Vagina (tissue), 2 donors: ENCODE data around the gene RNASEH1. TPM values are rescaled to one million over a fixed set of nuclear protein-coding genes. Genes with fewer than 3 reads are reported as not detected.
"Not testable (repeated sequence)": the region's sequence is repeated elsewhere in the genome, so short reads cannot be mapped to it uniquely, and the experiment has no call there.

Source experiments
- DNase-seq, 2 donors: peaks; one replicate each; pipeline ENCODE4 v3.0.0-alpha.2; 2017; ENCODE audit errors: extremely low spot score in 2 of 2
- H3K27ac ChIP-seq: fragments of 200-600 bp; sonication (generic); one replicate; pipeline ENCODE4 v1.5.1; 2019
- H3K27me3 ChIP-seq: fragments of 200-600 bp; sonication (generic); one replicate; pipeline ENCODE4 v1.5.1; 2019
- H3K36me3 ChIP-seq, 2 donors: fragments of 200-600 bp; sonication (generic); one replicate each; pipeline ENCODE4 v1.5.1; 2017 to 2019
- H3K4me1 ChIP-seq: fragments of 200-600 bp; sonication (generic); one replicate; pipeline ENCODE4 v1.5.1; 2019
- H3K4me3 ChIP-seq, 2 donors: fragments of 200-600 bp; sonication (generic); 1 replicate in 1 of 2; 2 replicates in 1 of 2; pipeline ENCODE4 v1.5.1; 2016 to 2019
- H3K9me3 ChIP-seq: fragments of 200-600 bp; sonication (generic); one replicate; pipeline ENCODE4 v1.5.1; 2019
- POLR2A ChIP-seq, 2 donors: fragments of 450-650 bp; IDR thresholded peaks; one replicate each; pipeline ENCODE4 v1.6.1; 2017; ENCODE audit warnings: antibody characterized with exemption in 2 of 2, mild to moderate bottlenecking in 2 of 2, moderate library complexity in 2 of 2
- POLR2AphosphoS5 ChIP-seq, 2 donors: sonication (generic); formaldehyde crosslinking; IDR thresholded peaks; one replicate each; pipeline ENCODE4 v1.9.0; 2017; ENCODE audit warnings: antibody characterized with exemption in 2 of 2, mild to moderate bottlenecking in 2 of 2, low read depth in 1 of 2; ENCODE audit not compliant: insufficient read depth in 1 of 2
- intact Hi-C: fragments of 100-400 bp; cut with DNase I; formaldehyde crosslinking; loops from one replicate; pipeline ENCODE4 v1.15.1; 2023
- total RNA-seq: library from RNA; depleted of rRNA; stranded (reverse); fragments of >200 nt; gene quantifications from one replicate; pipeline ENCODE4 v1.2.3, GENCODE V29; 2016
- TF ChIP-seq, protein P1 (sequence below), 3 experiments: fragments of 450-650 bp in 2 of 3; fragments of 200-600 bp in 1 of 3; sonication (generic) in 1 of 3; IDR thresholded peaks; one replicate each; pipeline ENCODE4 v1.5.1; 2017 to 2019; ENCODE audit warnings: antibody characterized with exemption in 3 of 3, mild to moderate bottlenecking in 2 of 3, moderate library complexity in 2 of 3

The RNASEH1 gene
- total RNA-seq, 1 donor from 2014 or later = 17.2 TPM

DNA sequence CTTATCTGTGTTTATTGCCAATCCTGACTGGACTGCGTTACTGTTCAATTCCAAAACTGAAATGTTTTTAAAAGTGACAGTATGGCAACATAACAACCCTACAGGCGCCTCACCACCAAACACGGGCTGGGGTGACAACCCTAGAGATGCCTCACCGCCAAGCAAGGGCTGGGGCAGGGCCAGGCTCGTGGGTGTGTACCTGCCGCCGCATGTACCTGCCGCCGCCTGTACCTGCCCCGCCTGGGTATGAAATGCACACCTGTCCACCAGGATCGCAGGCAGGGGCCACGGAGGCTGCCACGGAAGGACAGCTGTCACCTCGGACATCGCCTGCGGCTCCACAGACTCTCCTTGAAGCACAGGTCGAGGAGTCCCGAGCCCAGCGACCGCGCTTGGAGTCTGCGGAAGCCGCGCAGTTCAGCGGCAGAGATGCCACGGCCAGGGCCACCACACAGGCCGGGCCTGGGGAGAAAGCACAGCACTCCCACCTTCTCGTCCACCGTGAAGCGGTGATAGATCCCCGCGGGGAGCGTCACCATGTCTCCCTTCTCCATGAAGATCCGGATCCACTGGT is 57.7 kb downstream of the RNASEH1 start:
- no peak for DNase-seq
- Histone ChIP-seq H3K27me3 (no peaks in the 10 kb centered on the region), H3K9me3 (no peaks in the 10 kb centered on the region), H3K36me3 (peaks cover 0 to 60% of the 10 kb centered on the region in 2 donors), H3K4me1 (no peaks in the 10 kb centered on the region), H3K27ac (no peak overlapping the region), H3K4me3 (no peak overlapping the region)
- TF ChIP-seq POLR2AphosphoS5 (IDR thresholded peaks at IDR 0.05; ENCODE audit: insufficient read depth in 1 of 2, low read depth in 1 of 2) = no peak
- TF ChIP-seq POLR2A (IDR thresholded peaks at IDR 0.05) = no peak
- TF ChIP-seq, protein P1, sequence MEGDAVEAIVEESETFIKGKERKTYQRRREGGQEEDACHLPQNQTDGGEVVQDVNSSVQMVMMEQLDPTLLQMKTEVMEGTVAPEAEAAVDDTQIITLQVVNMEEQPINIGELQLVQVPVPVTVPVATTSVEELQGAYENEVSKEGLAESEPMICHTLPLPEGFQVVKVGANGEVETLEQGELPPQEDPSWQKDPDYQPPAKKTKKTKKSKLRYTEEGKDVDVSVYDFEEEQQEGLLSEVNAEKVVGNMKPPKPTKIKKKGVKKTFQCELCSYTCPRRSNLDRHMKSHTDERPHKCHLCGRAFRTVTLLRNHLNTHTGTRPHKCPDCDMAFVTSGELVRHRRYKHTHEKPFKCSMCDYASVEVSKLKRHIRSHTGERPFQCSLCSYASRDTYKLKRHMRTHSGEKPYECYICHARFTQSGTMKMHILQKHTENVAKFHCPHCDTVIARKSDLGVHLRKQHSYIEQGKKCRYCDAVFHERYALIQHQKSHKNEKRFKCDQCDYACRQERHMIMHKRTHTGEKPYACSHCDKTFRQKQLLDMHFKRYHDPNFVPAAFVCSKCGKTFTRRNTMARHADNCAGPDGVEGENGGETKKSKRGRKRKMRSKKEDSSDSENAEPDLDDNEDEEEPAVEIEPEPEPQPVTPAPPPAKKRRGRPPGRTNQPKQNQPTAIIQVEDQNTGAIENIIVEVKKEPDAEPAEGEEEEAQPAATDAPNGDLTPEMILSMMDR (IDR thresholded peaks at IDR 0.05) = no peak
- intact Hi-C loops = no loop called here

DNA sequence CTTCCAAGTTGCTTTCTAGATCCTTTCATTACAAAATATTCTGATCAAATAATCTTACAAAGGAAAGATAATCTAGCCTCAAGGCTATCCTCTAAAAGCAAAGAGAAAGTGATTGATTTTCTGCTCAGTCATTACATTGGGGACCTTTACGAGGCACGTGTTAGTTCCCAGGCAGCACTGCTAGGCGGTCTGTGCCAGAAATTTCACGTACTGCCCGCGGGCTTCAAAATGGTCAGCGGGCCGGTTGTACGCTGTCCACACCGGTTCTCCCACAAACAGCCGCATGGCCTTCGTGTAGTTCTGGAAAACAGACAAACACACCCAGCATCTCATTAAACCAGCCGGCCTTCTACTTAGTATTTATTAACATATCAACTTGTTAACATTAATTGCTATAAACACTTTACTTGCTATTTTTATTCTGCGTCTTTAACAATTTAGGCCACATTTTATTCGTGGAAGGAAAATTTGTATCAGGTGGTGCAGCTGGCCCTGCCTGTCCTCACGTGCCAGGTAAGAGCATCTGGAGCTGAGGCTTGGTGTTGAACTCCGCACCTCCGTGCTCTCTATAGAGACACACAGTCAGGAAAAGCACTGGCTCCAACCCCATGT is 59.2 kb downstream of the RNASEH1 start:
- Histone ChIP-seq H3K9me3 (no peaks in the 10 kb centered on the region), H3K4me1 (no peaks in the 10 kb centered on the region), H3K27ac (no peak overlapping the region), H3K36me3 (peaks cover 0 to 62% of the 10 kb centered on the region in 2 donors), H3K27me3 (no peaks in the 10 kb centered on the region), H3K4me3 (no peak overlapping the region)
- intact Hi-C loops = no loop called here
- no peak for DNase-seq
- TF ChIP-seq, protein P1 (IDR thresholded peaks at IDR 0.05) = no peak
- no peak for TF ChIP-seq POLR2AphosphoS5 (IDR thresholded peaks at IDR 0.05; ENCODE audit: insufficient read depth in 1 of 2, low read depth in 1 of 2)
- no peak for TF ChIP-seq POLR2A (IDR thresholded peaks at IDR 0.05)

DNA sequence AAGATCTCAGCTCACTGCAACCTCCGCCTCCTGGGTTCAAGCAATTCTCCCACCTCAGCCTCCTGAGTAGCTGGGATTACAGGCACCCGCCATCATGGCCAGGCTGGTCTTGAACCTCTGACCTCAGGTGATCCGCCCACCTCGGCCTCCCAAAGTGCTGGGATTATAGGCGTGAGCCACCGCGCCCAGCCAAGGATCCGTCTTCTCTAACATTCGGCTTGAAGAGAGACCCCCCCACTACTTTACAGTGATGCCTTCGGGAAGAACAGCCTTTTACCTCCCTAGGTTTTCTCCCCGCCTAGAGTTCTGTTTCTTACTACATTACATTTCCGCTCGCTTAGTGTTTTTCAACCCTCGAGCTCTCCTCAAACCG is 61.4 kb downstream of the RNASEH1 start:
- H3K27me3 ChIP-seq, H3K27ac ChIP-seq, DNase-seq, H3K9me3 ChIP-seq, H3K4me1 ChIP-seq, H3K4me3 ChIP-seq, intact Hi-C loops: not testable (repeated sequence)
- H3K36me3 ChIP-seq = peaks cover 0 to 52% of the 10 kb centered on the region in 2 donors

Other genes starting within 250 kb of the RNASEH1 start
- gene EIPR1, start 180.5 kb downstream of the RNASEH1 start, total RNA-seq = 39.8 TPM
- gene TRAPPC12, start 178.6 kb downstream of the RNASEH1 start, total RNA-seq = 94.8 TPM
- 26.3 TPM for gene ADI1, start 38.8 kb downstream of the RNASEH1 start, total RNA-seq
- 2,989 TPM for gene RPS7, start 16.9 kb upstream of the RNASEH1 start, total RNA-seq
- not detected for gene COLEC11, start 36.8 kb upstream of the RNASEH1 start, total RNA-seq
- not detected for gene ALLC, start 99.9 kb upstream of the RNASEH1 start, total RNA-seq
- not detected for gene DCDC2C, start 145.2 kb upstream of the RNASEH1 start, total RNA-seq